Smooth muscle cell of the brain vasculature (primary cell): ENCODE measurements around the gene PI4KA.
"Not testable (repeated sequence)": the region's sequence is repeated elsewhere in the genome, so short reads cannot be mapped to it uniquely, and the experiment has no call there.

ENCODE experiments used
- DNase-seq: peaks from one replicate; pipeline ENCODE4 v3.0.0-alpha.2; 2012; ENCODE audit warnings: low read depth, low spot score

Gene PI4KA

GRCh38 chr22:20847318-20847822 is 11.2 kb downstream of the PI4KA start:
- no peak for DNase-seq

- no peak for DNase-seq
These were observed 14.3 kb downstream of the PI4KA start for GRCh38 chr22:20844055-20845037.

DNA sequence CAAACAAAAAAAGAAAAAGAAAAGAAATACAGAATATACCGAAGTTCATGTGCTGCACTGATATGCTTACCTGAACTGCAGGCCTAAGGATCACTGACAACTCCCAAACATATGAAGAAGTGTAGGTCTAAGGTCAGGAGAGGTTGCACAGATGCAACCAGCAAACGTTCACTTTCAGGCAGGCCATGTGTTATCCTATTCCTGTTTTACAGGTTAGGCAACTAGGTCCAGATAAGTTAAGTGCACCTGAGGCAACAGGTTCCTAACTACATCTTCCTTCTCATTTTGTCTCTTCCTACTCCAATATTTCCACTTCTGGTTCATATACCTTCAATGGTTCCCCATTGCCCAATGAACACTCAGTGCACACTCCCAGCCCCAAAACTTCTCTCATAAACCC is 15.1 kb downstream of the PI4KA start:
- no peak for DNase-seq

DNA sequence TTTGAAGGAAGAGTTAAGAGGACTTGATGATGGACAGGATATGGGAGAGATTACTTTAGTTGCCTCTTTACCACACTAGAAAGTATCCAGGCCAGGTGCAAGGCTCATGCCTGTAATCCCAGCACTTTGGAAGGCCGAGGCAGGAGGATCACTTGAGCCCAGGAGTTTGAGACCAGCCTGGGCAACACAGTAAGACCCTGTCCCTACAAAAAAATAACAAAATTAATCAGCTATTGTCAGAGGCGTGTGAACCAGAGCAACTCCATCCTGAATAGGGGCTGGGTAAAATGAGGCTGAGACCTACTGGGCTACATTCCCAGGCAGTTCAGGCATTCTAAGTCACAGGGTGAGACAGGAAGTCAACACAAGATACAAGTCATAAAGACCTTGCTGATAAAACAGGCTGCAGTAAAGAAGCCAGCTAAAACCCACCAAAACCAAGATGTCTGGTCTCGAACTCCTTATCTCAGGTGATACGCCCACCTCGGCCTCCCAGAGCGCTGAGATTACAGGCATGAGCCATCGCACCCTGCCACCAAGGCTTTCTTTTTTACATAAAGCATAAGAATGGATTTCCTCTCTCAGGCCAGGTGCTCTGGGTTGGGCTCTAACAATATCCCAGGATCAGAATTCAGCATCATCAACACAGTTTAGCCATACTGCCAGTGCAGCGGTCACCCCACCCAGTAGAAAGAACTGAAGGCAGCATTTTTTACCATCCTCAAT is 17.8 kb downstream of the PI4KA start:
- no peak for DNase-seq

- no peak for DNase-seq
These were observed 18.6 kb downstream of the PI4KA start for GRCh38 chr22:20839837-20840645.

- not testable (repeated sequence) for DNase-seq
These were observed 19.3 kb downstream of the PI4KA start for GRCh38 chr22:20839354-20839753.

DNA sequence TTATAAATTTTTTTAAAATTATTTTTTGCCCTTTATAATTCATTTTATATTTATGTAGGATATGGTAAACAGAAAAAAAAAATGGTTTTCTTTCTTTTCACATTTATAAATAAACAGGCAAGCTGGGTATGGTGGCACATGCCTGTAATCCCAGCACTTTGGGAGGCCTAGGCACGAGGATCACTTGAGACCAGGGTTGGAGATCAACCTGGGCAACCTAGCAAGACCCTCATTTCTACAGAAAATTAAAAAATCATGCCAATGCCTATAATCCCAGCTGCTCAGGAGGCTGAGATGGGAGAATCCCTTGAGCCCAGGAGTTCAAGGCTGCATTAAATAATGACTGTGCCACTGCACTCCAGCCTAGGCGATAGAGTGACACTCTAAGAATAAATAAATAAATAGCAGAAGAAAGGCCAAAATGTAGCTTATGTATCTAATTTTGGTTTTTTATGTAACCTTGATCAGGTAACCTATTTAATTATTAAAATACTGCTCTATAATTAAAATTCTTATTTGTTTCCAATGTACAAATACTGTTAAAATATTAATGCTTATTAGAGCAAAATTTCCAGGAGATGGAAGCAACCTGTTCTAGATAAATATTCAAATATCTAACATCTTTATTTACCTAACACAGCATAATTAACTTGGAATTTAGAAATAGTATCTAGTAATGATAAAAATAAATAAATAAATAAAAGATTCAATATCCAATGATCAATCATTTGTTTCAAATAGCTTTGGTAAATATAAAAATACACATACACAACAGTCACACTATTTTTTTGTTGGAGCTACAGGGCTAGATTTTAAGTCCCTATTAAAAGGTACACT is 21.4 kb downstream of the PI4KA start:
- DNase-seq = no peak

- DNase-seq = no peak
These were observed 23.9 kb downstream of the PI4KA start for GRCh38 chr22:20834725-20835124.

GRCh38 chr22:20834206-20834605 is 24.4 kb downstream of the PI4KA start:
- DNase-seq = no peak

DNA sequence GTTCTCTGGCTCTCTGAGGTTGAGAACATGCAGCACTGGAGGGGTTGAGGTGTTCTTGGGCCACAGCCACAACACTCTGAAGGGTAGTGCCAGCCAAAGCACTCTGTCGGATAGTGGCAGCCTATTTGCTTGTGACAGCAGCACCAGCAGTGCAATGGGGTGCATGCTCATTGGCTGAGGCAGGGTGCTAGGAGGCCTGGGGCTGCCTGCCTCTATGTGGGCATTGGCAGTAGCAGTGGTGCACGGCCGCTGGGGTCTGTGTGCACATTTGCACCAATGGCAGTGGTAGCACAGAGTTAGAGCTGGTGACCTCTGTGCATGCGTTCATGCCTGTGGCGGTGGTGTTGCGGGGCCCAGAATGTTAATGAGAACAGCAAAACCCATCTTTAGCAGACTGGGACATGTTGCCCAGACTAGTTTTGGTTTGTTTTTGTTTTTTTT is 25.4 kb downstream of the PI4KA start:
- no peak for DNase-seq

GRCh38 chr22:20829491-20830134 is 29.0 kb downstream of the PI4KA start:
- DNase-seq = no peak

- DNase-seq = not testable (repeated sequence)
These were observed 32.0 kb downstream of the PI4KA start for GRCh38 chr22:20826373-20827152.

DNA sequence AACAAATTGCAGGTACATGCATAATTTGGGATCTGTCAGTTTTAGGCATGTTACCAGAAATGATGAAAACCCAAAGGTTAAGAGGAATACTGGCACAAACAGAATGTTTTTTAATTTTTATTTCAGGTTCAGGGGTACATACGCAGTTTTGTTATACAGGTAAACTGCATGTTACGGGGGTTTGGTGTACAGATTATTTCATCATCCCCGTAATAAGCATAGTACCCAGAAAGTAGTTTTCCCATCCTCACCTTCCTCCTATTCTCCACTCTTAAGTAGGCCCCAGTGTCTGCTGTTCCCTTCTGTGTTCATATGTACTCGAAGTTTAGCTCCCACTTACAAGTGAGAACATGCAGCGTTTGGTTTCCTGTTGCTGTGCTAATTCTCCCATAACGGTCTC is 33.0 kb downstream of the PI4KA start:
- no peak for DNase-seq

DNA sequence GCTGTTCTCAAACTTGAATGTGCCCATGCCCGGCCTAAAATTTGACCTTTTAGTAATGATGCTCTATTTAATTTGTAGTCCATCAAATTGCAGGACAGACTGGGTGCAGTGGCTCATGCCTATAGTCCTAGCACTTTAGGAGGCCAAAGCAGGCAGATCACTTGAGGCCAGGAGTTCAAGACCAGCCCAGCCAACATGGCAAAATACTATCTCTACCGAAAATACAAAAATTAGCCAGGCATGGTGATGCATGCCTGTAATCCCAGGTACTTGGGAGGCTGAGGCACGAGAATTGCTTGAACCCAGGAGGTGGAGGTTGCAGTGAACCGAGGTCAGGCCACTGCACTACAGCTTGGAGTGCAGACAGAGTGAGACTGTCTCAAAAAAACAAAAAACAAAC is 33.4 kb downstream of the PI4KA start:
- not testable (repeated sequence) for DNase-seq

DNA sequence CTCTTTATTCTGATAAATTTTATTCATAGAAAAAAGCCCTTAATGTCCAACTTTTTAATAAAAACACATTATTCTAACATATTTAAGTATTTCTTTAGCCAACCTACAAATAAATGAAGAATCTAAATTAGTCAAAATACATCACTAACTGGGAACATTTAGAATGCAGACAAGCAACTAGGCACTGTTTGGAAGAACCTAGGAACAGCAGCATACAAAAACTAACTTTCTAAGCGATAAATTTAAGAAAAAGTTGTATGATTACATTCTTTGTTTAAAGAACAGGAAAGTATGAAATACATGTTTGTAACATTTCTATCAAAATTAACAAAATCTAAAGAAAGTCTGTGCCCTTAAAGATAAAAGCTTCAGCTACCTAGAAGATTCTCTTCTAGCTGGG is 35.3 kb downstream of the PI4KA start:
- DNase-seq = no peak

DNA sequence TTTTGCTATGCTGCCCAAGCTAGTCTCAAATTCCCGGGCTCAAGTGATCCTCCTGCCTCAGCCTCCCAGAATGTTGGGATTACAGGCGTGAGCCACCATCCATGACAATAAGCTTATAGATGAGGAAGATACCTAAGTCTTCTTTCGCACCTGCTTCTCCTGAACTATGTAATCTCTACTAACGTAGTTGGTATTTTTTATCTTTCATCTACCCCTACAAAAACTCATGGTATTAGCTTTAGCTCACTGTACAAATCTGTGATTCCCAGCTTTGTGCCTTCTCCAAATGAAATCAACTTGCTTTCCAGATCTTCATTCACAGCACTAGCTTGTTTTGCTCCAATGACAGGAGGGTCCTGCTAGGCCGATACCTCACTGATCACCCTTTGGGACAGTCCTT is 36.4 kb downstream of the PI4KA start:
- DNase-seq = no peak

- DNase-seq = not testable (repeated sequence)
These were observed 36.8 kb downstream of the PI4KA start for GRCh38 chr22:20821717-20822239.

- no peak for DNase-seq
These were observed 39.1 kb downstream of the PI4KA start for GRCh38 chr22:20819471-20819870.

- DNase-seq = no peak
These were observed 40.1 kb downstream of the PI4KA start for GRCh38 chr22:20818471-20818870.
